ENCODE data around the gene MRPS18B.
A peak's percentile ranks its signal among the peaks of the same experiment; 100 is the strongest.

MRPS18B gene

DNA sequence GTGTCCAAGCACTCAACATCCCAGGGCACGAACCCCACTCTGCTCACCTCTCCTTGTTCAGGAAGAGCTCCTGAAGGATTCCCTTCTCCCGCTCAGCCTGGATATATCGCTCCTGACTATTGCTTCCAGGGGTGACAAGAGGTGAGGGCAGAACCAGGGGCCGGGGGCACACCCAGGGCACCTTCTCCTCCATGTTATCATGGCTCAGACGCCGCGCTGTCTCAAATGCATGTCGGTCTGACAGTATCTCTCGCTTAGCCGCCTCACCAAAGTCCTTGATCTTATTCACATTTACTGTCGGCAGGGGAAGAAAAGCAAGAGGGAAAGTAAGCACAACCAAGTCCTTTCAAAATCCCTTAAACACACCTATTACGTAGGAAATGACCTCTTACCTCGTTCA is 13.7 kb upstream of the MRPS18B start:
- DNase-seq (ENCODE audit: low read depth in 2 of 2) = no peak

DNA sequence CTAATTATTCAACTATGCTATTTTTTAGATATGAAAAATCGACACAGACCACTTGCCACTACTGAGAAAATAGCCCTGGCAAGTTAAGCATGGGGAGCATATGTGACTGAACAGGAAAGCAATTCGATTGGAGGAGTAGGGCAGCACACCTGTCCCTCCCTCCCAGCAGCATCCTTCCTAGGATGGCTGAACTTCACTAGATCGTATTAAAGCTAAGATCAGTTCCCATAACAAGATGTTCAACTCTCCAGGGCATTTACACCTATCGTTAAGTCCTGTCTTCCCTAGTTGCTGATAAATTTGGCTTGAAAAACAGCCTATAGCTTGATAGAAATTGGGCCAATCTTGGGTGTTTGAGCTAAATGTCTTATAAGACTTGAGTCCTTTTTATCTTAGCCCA is 7.6 kb upstream of the MRPS18B start:
- DNase-seq (ENCODE audit: low read depth in 2 of 2) = no peak

DNA sequence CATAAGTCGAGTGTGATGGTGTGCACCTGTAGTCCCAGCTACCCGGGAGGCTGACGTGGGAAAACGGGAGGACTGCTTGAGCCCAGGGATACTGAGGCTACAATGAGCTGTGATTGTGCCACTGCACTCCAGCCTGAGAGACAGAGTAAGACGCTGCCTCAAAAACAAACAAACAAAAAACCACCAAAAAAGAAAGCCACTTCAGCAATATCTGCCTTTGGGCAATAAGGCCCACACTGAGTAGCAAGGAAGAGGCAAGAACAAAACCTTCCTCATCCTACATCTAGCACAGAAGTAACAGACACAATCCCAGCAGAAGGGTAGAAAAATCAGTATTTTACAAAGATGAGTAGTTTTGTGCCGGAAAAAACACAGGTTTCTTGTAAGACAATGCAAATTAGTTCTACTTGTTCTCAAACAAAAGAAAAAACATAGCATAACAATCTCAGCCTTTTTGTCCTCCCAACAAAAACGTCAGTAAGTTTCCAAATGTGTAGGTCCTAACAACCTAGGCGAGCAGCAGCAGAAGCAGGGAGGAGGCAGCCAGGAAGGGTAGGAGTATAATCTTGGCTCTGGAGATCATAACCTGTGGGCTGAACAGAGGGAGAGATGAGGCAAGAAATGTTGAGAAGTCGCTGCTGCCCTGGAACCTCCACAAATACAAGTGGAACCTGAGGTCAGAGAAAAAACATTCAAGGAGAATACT is 6.3 kb upstream of the MRPS18B start:
- no peak for DNase-seq (ENCODE audit: low read depth in 2 of 2)

DNA sequence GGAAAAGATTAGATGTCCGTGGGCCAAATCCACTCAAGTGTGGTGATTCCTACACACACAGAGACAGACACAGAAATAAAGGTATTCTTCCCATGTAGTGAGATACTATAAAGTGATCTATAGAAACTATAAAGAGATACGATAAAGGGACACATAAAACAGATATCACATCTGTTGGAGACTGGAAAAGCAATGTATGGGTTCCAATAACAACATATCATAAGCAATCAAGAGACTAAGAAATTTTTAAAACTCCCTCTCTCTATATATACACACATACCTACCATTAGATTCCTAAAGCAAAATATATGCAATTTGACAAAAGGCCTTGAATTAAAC is 5.8 kb upstream of the MRPS18B start:
- DNase-seq (ENCODE audit: low read depth in 2 of 2) = no peak

DNA sequence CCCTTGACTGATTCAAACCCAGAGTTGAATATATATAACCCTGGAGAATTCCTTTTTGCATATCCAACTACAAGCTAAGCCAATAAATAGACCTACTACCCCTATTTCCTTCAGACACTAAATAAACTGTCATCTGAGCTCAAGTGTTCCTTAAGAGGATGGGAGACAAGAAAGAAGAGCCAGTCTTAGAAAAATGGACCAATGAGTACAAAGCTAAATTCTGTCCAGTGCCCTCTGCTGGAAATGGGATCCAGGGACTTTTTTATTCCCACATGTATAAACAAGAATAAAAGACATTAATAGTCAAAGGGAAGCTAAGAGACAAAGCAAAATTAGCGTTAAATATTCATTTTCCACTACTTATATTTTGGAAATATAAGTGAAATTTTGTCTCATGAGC is 5.4 kb upstream of the MRPS18B start:
- no peak for DNase-seq (ENCODE audit: low read depth in 2 of 2)

DNA sequence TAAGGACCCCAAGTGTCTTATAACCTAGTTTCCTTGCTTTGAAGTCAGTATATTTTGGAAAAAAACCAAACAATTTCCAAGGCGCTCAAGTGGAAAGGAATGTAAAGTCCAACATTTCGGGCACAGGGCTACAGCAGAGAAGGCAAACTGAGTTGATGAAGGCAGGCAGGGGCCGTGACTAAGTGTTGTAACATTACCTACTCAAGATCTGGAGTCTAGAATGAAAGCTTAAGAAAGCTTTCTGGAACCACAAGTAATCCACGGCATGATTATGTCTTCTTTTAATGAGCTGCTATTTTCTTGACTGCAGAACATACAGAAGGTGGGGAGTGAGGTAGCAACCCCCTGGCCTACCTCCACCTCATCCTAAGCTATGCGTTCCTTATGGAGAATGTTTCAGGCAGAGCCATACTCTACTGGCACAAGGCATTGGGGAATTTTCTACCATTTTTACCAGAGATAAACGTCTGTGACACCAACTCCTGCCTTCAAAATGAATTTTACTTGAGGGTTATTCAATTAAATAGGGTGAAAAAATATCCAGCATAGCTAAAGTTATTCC is 4.9 kb upstream of the MRPS18B start:
- DNase-seq (ENCODE audit: low read depth in 2 of 2) = no peak

DNA sequence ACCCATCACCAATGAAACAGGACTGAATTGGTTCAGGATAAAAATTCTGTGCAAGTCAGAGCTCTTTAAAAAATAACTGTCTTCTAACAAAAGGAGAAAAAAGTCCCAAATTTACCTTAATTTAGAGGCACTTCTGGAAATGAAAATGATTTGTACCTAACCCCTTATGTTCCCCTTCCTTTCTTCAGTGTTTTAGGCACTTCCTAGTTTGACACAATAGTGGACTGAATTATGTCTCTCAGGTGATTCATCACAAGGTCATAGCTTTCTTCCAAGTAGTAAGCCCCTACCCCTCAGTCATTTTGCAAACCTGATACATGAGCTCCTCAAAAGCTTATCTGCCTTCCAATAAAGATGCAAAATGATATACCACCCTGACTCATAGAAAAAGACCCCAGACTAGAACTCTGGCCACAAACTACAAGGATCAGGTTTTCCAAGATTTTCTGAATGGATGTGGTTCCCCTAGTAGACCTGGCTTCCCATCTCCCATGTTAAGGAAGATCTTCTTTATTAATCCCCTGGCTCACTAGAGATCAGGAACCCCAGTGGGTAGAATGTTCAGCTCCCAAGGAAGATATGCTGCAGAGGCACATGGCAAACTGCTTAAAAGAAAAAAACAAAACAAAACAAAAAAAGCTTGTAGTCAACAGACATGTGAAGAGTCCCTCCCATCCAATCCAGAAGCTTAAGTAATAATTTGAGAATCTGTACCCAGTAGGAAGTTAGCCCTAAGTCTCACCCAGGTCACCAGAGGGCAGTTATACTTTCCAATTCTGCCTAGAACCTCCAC is 4.2 kb upstream of the MRPS18B start:
- no peak for DNase-seq (ENCODE audit: low read depth in 2 of 2)

DNA sequence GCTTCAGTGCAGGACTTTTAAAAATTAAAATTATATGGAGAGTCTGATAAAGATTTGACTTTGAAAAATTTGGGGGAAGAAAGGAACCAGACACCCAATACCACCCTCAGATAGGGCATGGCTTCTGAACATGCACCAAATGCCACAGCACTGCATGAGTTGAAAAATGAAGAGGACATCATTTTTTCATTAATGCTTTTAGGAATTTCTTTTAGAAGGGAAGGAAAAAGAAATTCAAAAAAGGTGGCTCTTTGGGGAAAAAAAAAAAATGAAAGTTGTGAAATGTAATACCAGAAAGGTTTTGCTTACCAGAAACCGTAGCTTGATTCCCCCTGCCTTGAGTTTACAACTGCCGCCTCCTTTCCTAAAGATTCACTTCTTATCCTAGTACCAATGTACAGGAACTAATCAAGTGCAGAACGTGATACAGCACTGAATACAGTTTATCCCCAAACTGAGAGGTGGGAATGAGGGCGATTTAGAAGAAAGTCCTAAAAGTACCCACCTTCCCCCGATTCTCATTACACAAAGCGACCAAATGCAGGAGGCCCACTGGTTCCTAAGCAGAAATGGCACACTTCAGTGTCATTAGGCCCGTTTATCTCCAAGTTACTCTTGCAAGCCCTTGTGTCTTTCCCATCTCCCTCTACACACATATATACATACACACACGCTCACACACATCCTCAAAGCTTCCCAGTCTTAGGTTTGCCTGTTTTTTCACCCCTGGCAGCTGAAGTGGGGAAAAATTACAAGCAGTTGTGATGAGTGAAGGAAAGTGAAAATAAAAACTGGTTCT is 3.4 kb upstream of the MRPS18B start:
- DNase-seq (ENCODE audit: low read depth in 2 of 2) = no peak

DNA sequence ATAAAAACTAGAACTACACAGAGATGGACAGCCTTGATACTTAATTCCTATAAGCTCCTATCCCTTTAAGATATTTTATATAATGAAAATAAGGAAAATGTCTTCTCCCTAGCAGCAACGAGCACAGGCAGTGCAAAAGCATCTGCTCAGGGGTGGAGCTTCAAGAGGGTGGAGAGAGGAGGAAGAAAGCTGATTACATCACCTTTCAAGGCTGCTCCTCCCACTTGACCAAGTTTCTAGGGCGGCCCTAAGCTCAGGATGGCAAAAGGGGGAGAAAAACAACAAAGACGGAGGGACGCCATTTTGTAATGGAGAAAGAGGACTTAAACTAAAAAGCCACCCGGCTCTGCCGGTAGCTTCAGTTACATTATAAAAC is 2.8 kb upstream of the MRPS18B start:
- DNase-seq (ENCODE audit: low read depth in 2 of 2) = peak; percentile 63 to 72

DNA sequence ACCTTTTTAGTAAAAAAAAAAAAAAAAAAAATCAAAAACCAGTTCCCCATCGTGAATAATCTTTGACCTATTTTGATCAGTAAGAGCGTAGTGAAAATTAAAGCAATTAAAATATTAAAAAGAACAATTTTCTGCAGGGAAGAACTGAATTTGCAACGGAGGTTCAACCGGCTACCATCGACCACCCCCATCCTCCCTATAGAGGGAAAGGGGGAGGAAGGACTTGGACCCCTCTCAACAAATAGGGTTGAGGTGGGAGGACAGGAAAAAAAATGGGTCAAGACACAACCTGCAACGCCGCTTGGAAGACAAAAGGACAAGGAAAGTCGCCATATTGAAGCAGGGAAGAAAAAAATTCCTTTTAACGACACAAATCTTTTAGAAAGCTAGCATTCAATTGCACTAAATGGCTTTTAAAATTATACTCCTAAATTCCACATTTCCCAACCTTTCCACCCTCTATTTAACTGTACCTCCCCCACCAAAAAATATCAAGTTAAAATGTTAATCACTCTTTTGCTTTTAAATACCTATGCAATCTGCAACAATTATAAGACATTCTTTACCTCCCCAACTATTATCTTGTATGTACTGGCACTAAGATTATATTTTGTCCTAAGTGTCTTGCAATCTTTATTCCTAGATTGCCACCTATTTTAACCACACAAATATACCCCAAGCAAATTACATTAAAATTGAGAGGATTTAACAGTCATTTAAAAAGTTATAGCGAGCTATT is 2.3 kb upstream of the MRPS18B start:
- DNase-seq (ENCODE audit: low read depth in 2 of 2) = no peak

DNA sequence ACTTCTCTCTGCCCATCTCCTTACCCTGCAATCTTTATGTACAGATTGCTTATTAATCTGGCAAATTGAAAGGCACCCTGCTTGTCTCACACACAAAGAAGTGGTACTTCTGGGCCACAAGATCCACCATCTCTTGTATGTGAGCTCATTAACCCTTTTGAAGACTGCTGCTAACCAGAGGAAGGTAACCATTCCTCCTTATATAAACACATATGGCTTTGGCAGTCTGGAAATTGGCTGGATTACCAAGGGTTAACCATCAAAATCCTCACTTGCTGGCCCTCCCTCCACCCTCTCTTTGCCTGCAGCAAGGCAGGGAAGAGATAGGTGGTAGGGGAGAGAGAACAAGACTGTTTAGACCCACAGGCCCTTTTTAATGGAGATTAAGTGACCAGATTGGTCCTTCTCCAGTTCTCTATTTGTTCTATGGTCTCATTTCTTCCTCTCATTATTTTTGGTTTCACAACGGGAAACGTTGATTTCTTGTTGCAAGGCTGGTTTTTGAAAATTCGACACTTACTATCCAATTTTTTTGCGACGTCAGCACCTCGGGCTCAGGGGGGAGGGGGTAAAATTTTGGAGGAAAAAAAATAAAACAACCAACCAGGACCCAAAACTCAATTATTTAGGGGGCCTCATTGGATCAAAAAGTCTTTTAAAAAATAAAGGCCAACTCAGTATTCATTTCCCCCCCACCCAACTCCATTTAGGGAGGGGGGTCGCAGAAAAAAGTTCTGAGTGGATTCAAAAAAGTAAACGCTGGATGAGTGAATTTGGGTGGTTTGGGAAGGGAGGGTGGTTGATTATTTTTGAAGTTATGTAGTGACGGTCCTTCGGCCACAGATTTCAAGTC is 1.5 kb upstream of the MRPS18B start:
- DNase-seq (ENCODE audit: low read depth in 2 of 2) = no peak

DNA sequence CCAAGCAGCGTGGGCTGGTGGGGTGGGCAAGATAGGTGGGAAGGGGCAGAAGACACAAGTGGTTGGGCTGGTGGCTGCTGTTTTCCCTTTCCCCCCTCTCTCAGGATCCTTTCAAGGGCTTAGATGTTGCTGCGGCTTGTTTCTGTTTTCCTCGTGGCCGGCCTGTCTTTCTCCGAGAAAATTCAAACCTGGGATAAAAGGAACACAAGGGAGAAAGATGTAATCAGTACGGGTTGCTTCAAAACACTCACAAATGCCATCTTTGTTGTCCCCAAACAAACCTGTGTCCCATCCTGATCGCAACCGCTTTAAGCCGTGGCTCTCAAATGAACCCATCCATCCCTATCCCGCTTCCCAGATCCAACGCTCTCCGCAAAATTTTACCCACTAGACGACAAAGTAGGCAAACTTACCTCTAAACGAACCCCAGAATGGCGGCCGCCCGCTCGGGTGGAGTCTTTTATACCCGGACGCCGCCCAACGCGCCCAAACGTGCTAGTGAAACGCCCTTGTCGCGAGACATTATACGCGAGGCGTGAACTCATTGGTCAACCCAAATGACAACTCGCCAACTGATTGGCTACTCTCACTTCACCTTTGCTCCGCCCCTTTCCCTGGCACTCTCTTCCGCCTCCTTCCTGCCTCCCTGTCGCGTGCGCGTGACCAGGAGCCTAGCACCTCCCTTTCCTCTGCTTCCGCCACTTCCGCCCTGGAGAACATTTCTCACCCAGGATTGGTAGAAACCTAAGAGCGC is 652 bp upstream of the MRPS18B start, which contains the start of gene PPP1R10:
PPP1R10 (minus strand) TSS at position 433 of the 754 bp plus-strand sequence. CDS start 7,299 bp downstream, outside the sequence.
- peak; percentile 95 to 96 for DNase-seq (ENCODE audit: low read depth in 2 of 2)

DNA sequence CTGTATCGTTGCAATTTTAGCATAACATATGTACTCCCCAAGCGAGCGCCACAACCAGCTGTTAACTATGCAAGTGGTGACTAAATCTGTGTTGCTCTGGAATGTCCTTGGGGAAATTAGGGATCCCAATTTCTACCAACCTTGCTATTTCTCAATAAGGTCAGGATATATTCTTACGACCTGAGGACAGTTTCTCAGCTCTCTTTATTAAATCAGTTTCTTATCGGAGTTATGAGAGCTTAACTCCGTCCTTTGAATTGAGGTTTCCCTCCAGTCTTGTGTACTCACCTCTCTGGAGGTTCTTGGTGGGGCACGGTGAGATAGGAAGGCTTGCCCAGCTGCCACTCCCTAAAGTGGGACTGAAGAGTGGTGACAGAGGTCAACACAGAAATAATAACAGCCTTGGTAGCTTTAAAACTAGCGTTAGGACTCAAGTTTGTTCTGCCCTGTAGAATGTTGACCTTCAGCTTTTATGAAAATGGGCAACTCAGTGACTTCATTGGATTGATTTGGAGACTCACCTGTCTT is 694 bp downstream of the MRPS18B start:
- DNase-seq (ENCODE audit: low read depth in 2 of 2) = no peak

DNA sequence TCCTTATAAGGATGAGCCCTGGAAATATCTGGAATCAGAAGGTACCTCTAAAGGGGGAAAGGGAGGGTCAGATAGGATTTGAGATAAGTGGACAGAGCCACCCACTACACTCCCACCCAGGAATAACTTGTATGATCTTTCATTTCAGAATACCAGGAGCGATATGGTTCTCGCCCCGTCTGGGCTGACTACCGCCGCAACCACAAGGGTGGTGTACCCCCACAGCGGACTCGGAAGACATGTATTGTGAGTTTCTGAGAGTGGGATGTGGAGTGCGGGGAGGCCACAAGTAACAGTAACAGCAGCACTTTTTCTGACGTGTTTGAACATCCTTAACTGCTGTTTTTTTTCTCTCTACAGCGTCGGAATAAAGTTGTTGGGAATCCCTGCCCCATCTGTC is 1.9 kb downstream of the MRPS18B start:
- no peak for DNase-seq (ENCODE audit: low read depth in 2 of 2)

DNA sequence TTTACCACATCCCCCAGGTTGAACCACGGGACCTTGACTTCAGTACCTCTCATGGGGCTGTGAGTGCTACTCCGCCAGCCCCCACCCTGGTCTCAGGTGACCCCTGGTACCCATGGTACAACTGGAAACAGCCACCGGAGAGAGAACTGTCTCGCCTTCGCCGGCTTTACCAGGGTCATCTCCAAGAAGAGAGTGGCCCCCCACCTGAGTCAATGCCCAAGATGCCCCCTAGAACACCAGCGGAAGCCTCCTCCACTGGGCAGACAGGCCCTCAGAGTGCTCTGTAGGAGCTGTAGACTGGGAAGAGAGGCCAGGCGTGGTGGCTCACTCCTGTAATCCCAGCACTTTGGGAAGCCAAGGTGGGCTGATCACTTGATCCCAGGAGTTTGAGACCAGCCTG is 7.9 kb downstream of the MRPS18B start:
- DNase-seq (ENCODE audit: low read depth in 2 of 2) = no peak

DNA sequence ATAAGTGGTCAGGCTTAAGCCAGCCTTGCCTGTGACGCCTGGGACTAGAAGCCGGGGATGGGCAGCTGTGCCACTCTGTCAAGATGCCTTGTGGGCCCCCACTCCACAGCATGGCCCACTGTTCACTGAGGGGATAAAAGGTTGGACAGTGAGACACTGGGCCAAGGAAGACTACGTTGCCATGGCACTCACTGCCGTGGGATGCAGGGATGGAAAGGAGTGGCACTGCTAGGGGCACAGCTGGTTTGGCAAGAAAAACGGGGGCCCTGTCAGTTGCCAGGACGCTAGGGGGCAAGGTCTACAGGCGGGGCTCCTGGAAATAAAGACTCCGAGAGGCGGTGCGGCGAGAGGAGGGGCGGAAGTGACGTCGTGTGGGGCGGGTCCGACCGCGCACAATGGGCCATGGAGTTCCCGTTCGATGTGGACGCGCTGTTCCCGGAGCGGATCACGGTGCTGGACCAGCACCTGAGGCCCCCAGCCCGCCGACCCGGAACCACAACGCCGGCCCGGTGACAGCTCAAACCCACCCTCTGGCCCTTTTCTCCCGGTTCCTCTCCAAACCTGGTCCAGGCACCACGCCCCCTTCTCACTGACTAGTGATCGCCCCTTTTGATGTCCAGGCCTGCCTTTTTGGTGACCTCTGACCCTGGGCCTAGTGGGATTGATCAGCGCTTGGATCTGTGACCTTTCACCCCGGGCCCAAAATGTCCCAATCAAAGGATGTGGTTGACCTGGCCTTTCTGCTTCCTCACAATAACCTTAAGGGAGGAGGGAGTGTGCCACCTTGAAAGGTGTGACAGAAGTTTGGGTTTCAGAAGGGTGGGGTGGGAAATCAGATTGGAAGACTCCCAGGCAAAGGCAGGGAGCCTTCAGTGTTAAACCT is 9.1 kb downstream of the MRPS18B start, which contains the start of gene ATAT1:
ATAT1 (plus strand) TSS at position 391 of the 883 bp plus-strand sequence.
- DNase-seq (ENCODE audit: low read depth in 2 of 2) = peak; percentile 74 to 88

DNA sequence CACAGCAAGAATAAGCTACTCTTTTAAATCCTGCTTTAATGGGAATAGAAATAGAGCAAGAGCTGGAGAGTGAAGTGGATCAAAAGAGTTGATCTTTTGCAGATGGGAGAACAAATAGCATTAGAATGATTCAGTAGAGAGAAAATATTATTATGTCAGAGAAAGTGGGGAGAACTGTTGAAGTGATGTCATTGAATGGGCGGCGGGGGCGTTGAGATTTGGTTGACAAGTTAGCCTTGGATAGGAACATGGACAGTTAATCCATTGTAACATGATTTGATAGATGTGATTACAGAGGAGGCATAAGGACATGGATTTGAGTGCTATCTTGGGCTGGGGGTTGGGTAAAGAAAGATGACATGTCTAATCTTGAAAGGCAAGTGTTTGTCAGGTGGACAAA is 18.2 kb downstream of the MRPS18B start:
- DNase-seq (ENCODE audit: low read depth in 2 of 2) = no peak

DNA sequence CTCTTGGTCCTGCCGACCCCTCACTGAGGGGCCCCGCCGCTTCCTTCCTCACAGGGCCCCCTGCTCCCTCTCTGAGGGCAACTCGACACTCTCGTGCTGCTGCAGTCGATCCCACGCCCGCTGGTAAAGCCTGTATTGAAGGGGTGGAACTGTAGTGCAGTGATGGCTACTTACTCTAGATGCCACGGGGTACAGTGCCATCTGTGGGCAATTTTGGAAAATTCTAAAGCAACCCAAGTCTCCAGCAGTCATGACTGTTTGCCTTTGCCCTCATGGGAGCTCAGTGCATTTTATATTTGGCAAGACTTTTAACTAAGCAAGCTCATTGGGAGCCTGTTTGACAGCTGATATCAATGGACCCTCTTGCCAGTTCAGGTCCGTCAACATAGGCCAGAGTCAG is 22.8 kb downstream of the MRPS18B start:
- no peak for DNase-seq (ENCODE audit: low read depth in 2 of 2)

DNA sequence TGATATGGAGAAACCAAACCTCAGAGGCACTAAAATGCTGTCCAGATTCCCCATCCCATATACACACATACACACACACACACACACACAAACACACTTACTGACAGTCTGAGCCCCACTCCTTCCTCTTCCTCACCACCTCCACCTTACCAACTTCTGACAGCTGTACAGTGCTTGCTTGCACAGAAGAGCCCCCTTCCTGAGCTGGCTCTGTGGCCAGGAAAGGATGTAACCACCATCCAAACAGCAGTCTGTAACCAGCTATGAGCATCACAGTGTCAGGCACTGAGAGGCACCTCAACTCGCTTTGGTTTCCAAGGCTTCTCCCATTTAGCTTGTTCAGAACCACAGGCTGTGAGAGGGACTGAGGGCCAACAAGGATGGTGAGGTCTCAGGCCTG is 23.4 kb downstream of the MRPS18B start:
- no peak for DNase-seq (ENCODE audit: low read depth in 2 of 2)

Data from stimulated activated CD4-positive, alpha-beta T cell treated with anti-CD3 and anti-CD28 coated beads, Interleukin-12 subunit alpha, Interleukin-12 subunit beta, amount 100 ng/mL, for 24 hours (primary cell).